Measurements from ENCODE around the gene HMSD.

Gene HMSD

GRCh38 chr18:63905361-63905760 is 43.7 kb upstream of the HMSD start:
- no peaks in the 10 kb centered on the region for H3K9me2 ChIP-seq (ENCODE audit: low read depth, low read length)
- H3K9me3 ChIP-seq (ENCODE audit: low read length): no peaks in the 10 kb centered on the region
- no peak overlapping the region for H2AFZ ChIP-seq (ENCODE audit: low read length)
- no peak overlapping the region for H3K4me2 ChIP-seq (ENCODE audit: low read length)
- H3K27ac ChIP-seq (ENCODE audit: low read depth, low read length, poor library complexity, severe bottlenecking): no peak overlapping the region
- H3K4me1 ChIP-seq (ENCODE audit: insufficient read depth, low read length, severe bottlenecking): no peaks in the 10 kb centered on the region
- no peak for TF ChIP-seq CTCF (IDR thresholded peaks at IDR 0.05; ENCODE audit: low read length)
- TF ChIP-seq EZH2 (IDR thresholded peaks at IDR 0.05; ENCODE audit: borderline replicate concordance, low read length): no peak
- H3K79me2 ChIP-seq (ENCODE audit: insufficient read depth, low read length): no peaks in the 10 kb centered on the region
- no peaks in the 10 kb centered on the region for H3K36me3 ChIP-seq (ENCODE audit: insufficient read depth, low read length)
- no peak overlapping the region for H3K9ac ChIP-seq (ENCODE audit: low read length)
- H4K20me1 ChIP-seq (ENCODE audit: insufficient read depth, low read length): no peaks in the 10 kb centered on the region
- no peak overlapping the region for H3K4me3 ChIP-seq (ENCODE audit: low read depth, low read length, poor library complexity, severe bottlenecking)
- H3K27me3 ChIP-seq (ENCODE audit: insufficient read depth, low read length): no peaks in the 10 kb centered on the region; the same call in 1 of the 2 replicates
- no peaks in the 10 kb centered on the region for H3F3A ChIP-seq (ENCODE audit: insufficient read depth, low read length)

- no peaks in the 10 kb centered on the region for H3K9me2 ChIP-seq (ENCODE audit: low read depth, low read length)
- no peak for TF ChIP-seq CTCF (IDR thresholded peaks at IDR 0.05; ENCODE audit: low read length)
- H3K4me3 ChIP-seq (ENCODE audit: low read depth, low read length, poor library complexity, severe bottlenecking): no peak overlapping the region
- no peaks in the 10 kb centered on the region for H3K79me2 ChIP-seq (ENCODE audit: insufficient read depth, low read length)
- no peaks in the 10 kb centered on the region for H3K4me1 ChIP-seq (ENCODE audit: insufficient read depth, low read length, severe bottlenecking)
- no peaks in the 10 kb centered on the region for H3K9me3 ChIP-seq (ENCODE audit: low read length)
- H3K9ac ChIP-seq (ENCODE audit: low read length): no peak overlapping the region
- H4K20me1 ChIP-seq (ENCODE audit: insufficient read depth, low read length): no peaks in the 10 kb centered on the region
- no peaks in the 10 kb centered on the region for H3K36me3 ChIP-seq (ENCODE audit: insufficient read depth, low read length)
- H3K27ac ChIP-seq (ENCODE audit: low read depth, low read length, poor library complexity, severe bottlenecking): no peak overlapping the region
- no peaks in the 10 kb centered on the region; the same call in 1 of the 2 replicates for H3K27me3 ChIP-seq (ENCODE audit: insufficient read depth, low read length)
- no peaks in the 10 kb centered on the region for H3F3A ChIP-seq (ENCODE audit: insufficient read depth, low read length)
- H2AFZ ChIP-seq (ENCODE audit: low read length): no peak overlapping the region
- no peak overlapping the region for H3K4me2 ChIP-seq (ENCODE audit: low read length)
Observed at GRCh38 chr18:63906056-63906455, 43.0 kb upstream of the HMSD start.

GRCh38 chr18:63907664-63908063 is 41.4 kb upstream of the HMSD start, which contains the start of gene SERPINB10:
TSS of gene SERPINB10 (plus strand) at chr18:63907958. CDS start at chr18:63915511, 7,553 bp downstream.
- H3K9me2 ChIP-seq (ENCODE audit: low read depth, low read length): no peaks in the 10 kb centered on the region
- H3K79me2 ChIP-seq (ENCODE audit: insufficient read depth, low read length): no peaks in the 10 kb centered on the region
- no peak within 1 kb of the TSS for H3K27ac ChIP-seq (ENCODE audit: low read depth, low read length, poor library complexity, severe bottlenecking)
- no peak for TF ChIP-seq EZH2 (IDR thresholded peaks at IDR 0.05; ENCODE audit: borderline replicate concordance, low read length)
- no peak for TF ChIP-seq CTCF (IDR thresholded peaks at IDR 0.05; ENCODE audit: low read length)
- no peaks in the 10 kb centered on the region for H3K36me3 ChIP-seq (ENCODE audit: insufficient read depth, low read length)
- no peak within 1 kb of the TSS for H3K4me2 ChIP-seq (ENCODE audit: low read length)
- H4K20me1 ChIP-seq (ENCODE audit: insufficient read depth, low read length): no peaks in the 10 kb centered on the region
- no peaks in the 10 kb centered on the region; the same call in 1 of the 2 replicates for H3K27me3 ChIP-seq (ENCODE audit: insufficient read depth, low read length)
- no peaks in the 10 kb centered on the region for H3K4me1 ChIP-seq (ENCODE audit: insufficient read depth, low read length, severe bottlenecking)
- no peaks in the 10 kb centered on the region for H3F3A ChIP-seq (ENCODE audit: insufficient read depth, low read length)
- no peak within 1 kb of the TSS for H3K9ac ChIP-seq (ENCODE audit: low read length)
- no peaks in the 10 kb centered on the region for H3K9me3 ChIP-seq (ENCODE audit: low read length)
- H3K4me3 ChIP-seq (ENCODE audit: low read depth, low read length, poor library complexity, severe bottlenecking): no peak within 1 kb of the TSS
- H2AFZ ChIP-seq (ENCODE audit: low read length): no peak within 1 kb of the TSS
